ENCODE results near the gene AK1.
"Not testable (repeated sequence)": the region's sequence is repeated elsewhere in the genome, so short reads cannot be mapped to it uniquely, and the experiment has no call there.

Gene AK1

DNA sequence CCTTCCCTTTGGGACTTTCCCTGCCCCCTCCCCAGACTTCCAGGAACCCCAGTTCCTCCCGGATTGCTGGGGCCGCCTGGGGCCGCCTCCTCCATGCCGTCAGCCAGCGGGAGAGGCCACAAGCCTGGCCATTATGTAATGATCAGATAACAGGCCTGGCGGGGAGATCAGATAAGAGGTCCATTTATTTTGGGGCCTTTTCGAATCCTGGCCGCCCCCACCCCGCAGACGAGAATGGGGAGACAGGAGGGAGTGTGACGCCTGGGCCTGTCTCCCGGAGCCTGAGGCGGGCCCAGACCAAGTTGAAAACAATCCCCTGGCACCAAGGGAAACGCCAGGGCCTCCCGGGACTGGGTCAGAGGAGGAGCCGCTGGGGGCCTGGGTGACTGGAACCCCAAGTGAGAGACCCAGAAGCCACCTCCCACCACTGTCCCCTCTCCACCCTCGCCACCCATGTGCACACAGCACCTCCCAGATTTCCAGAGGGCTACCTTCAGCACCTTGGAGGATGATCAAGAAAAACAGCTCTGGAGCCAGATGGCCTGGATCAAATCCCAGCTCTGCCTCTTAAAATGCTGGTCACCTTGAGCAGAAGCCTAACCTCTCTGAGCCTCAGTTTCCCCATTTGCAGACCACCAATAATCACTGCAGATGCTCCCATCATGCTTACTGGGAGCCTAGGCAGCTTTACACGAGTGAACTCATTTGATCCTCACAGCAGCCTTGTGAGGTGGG is 30.9 kb downstream of the AK1 start:
- no peak overlapping the region for H3K9ac ChIP-seq (ENCODE audit: low read depth, low read length)
- no peak overlapping the region for H3K27ac ChIP-seq (ENCODE audit: low read depth, low read length)
- H3K4me1 ChIP-seq (ENCODE audit: control insufficient read depth, insufficient read depth, low read length), result peaks cover 10% of the 10 kb centered on the region
- H3K27me3 ChIP-seq (ENCODE audit: control insufficient read depth, insufficient read depth, low read length), result no peaks in the 10 kb centered on the region
- H3K36me3 ChIP-seq (ENCODE audit: control insufficient read depth, insufficient read depth, low read length), result no peaks in the 10 kb centered on the region
- H3K9me3 ChIP-seq (ENCODE audit: control insufficient read depth, insufficient read depth, low read length), result no peaks in the 10 kb centered on the region
- H3K4me3 ChIP-seq (ENCODE audit: low read depth, low read length), result no peak overlapping the region

DNA sequence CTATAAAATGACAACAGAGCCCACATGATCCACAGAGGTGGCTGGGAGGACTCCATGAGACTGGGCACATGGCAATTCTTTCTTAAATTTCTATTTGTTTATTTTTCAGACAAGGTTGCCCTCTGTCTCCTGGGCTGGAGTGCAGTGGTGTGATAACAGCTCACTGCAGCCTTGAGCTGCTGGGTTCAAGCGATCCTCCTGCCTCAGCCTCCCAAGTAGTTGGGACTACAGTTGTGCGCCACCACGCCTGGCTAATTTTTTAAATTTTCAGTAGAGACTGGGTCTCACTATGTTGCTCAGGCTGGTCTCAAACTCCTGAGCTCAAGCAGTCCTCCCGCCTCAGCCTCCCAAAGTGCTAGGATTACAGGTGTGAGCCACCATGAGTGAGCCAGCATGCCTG is 31.9 kb downstream of the AK1 start:
- H3K9ac ChIP-seq (ENCODE audit: low read depth, low read length); H3K4me3 ChIP-seq (ENCODE audit: low read depth, low read length); H3K27ac ChIP-seq (ENCODE audit: low read depth, low read length); H3K27me3 ChIP-seq (ENCODE audit: control insufficient read depth, insufficient read depth, low read length); H3K36me3 ChIP-seq (ENCODE audit: control insufficient read depth, insufficient read depth, low read length); H3K9me3 ChIP-seq (ENCODE audit: control insufficient read depth, insufficient read depth, low read length); H3K4me1 ChIP-seq (ENCODE audit: control insufficient read depth, insufficient read depth, low read length): not testable (repeated sequence)

DNA sequence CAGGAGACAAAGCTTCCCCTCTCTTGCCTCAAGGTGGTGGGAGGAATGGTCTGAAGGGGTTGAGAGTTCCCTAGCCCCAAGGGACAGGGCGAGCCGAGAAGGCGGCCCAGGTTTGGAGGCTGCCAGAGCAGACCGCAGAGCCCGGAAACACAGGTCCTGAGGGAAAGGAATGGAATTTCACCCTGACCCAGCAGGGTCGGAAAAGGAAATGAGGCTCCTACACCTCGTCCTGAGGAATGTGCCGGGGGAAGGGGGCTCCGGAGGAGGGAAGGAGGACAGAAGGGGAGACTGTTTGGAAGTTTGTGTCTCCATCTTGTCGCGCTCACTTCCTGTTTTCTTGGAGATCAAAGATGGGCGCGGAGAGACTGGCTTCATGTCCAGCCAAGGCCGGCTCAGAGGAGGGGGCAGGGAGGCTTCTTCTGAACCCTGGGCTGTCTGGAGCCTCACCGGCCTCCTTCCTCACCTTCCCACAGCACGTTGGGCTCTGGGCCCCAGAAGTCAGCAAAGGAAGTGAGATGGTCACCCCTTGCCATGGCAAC is 32.6 kb downstream of the AK1 start:
- Histone ChIP-seq H3K4me3 (ENCODE audit: low read depth, low read length) (no peak overlapping the region), H3K9me3 (ENCODE audit: control insufficient read depth, insufficient read depth, low read length) (no peaks in the 10 kb centered on the region), H3K27ac (ENCODE audit: low read depth, low read length) (no peak overlapping the region), H3K4me1 (ENCODE audit: control insufficient read depth, insufficient read depth, low read length) (peaks cover 10% of the 10 kb centered on the region), H3K36me3 (ENCODE audit: control insufficient read depth, insufficient read depth, low read length) (no peaks in the 10 kb centered on the region), H3K27me3 (ENCODE audit: control insufficient read depth, insufficient read depth, low read length) (no peaks in the 10 kb centered on the region), H3K9ac (ENCODE audit: low read depth, low read length) (no peak overlapping the region)

DNA sequence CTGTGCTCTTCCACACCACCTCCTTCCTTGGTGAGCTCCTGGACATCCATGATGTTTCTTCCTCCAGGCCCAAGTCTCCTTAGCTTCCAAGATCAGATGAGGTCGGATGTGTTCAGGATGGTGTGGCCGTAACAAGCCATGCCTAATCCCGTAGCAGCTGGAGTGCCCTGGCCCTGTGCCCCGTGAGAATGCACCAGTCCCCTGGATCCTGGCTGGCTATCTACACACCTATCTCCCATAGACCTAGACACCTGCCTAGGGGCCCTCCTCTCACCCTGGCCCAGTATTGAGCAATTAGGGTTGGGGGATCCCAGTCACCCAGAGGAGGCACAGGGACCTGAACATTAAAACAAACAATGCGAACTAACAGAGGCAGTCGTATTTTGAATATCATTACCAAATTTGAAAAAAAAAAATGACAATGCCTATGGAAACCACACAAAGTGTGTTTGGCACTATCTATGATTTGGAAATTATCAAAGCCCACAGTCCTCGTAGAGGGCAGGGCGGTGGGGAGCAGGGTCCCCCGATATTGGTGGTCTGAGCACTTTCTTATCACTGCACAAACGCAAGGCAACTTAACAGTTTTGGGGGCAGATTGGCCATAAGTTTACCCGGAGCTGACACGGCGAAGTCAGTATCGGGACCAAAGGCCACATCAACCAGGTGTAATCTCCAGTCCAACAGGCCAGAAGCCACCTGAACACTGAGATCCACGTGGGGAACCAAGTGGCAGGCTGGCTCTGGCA is 36.2 kb downstream of the AK1 start:
- Histone ChIP-seq H3K9ac (ENCODE audit: low read depth, low read length) (no peak overlapping the region), H3K27me3 (ENCODE audit: control insufficient read depth, insufficient read depth, low read length) (no peaks in the 10 kb centered on the region), H3K4me3 (ENCODE audit: low read depth, low read length) (no peak overlapping the region), H3K4me1 (ENCODE audit: control insufficient read depth, insufficient read depth, low read length) (peaks cover 10% of the 10 kb centered on the region), H3K27ac (ENCODE audit: low read depth, low read length) (no peak overlapping the region), H3K36me3 (ENCODE audit: control insufficient read depth, insufficient read depth, low read length) (no peaks in the 10 kb centered on the region), H3K9me3 (ENCODE audit: control insufficient read depth, insufficient read depth, low read length) (no peaks in the 10 kb centered on the region)

GRCh38 chr9:127838375-127839078 is 38.9 kb downstream of the AK1 start:
- Histone ChIP-seq H3K4me1 (ENCODE audit: control insufficient read depth, insufficient read depth, low read length) (no peaks in the 10 kb centered on the region; the same call in 1 of the 2 replicates), H3K4me3 (ENCODE audit: low read depth, low read length) (no peak overlapping the region), H3K27me3 (ENCODE audit: control insufficient read depth, insufficient read depth, low read length) (no peaks in the 10 kb centered on the region), H3K27ac (ENCODE audit: low read depth, low read length) (no peak overlapping the region), H3K36me3 (ENCODE audit: control insufficient read depth, insufficient read depth, low read length) (no peaks in the 10 kb centered on the region), H3K9ac (ENCODE audit: low read depth, low read length) (no peak overlapping the region), H3K9me3 (ENCODE audit: control insufficient read depth, insufficient read depth, low read length) (no peaks in the 10 kb centered on the region)

DNA sequence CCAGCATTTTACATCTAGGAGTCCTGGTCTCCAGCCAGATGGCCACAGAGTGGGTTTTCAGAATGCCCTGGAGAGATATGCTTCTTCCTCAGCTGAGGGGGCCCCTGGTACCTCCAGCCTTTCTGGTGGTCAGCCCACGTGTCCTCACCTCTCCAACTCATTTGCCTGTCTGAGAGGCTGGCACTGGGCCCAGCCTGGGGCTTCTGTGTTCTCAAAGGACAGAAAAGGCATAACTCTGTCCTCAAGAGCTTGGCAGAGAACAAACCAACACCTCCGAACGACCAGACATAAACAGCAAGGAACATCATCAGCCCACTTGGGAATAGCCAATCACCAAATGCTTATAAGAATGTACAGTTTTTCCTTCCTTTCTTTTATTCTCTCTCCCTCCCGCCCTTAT is 40.1 kb downstream of the AK1 start:
- Histone ChIP-seq H3K27me3 (ENCODE audit: control insufficient read depth, insufficient read depth, low read length) (no peaks in the 10 kb centered on the region), H3K4me3 (ENCODE audit: low read depth, low read length) (no peak overlapping the region), H3K27ac (ENCODE audit: low read depth, low read length) (no peak overlapping the region), H3K9me3 (ENCODE audit: control insufficient read depth, insufficient read depth, low read length) (no peaks in the 10 kb centered on the region), H3K9ac (ENCODE audit: low read depth, low read length) (no peak overlapping the region), H3K36me3 (ENCODE audit: control insufficient read depth, insufficient read depth, low read length) (no peaks in the 10 kb centered on the region), H3K4me1 (ENCODE audit: control insufficient read depth, insufficient read depth, low read length) (no peaks in the 10 kb centered on the region; the same call in 1 of the 2 replicates)

GRCh38 chr9:127836561-127836960 is 40.9 kb downstream of the AK1 start:
- not testable (repeated sequence) for H3K9me3 ChIP-seq (ENCODE audit: control insufficient read depth, insufficient read depth, low read length); H3K9ac ChIP-seq (ENCODE audit: low read depth, low read length); H3K27me3 ChIP-seq (ENCODE audit: control insufficient read depth, insufficient read depth, low read length); H3K27ac ChIP-seq (ENCODE audit: low read depth, low read length); H3K4me1 ChIP-seq (ENCODE audit: control insufficient read depth, insufficient read depth, low read length); H3K4me3 ChIP-seq (ENCODE audit: low read depth, low read length); H3K36me3 ChIP-seq (ENCODE audit: control insufficient read depth, insufficient read depth, low read length)

GRCh38 chr9:127835991-127836516 is 41.4 kb downstream of the AK1 start:
- no peak overlapping the region for H3K4me3 ChIP-seq (ENCODE audit: low read depth, low read length)
- no peaks in the 10 kb centered on the region for H3K27me3 ChIP-seq (ENCODE audit: control insufficient read depth, insufficient read depth, low read length)
- no peak overlapping the region for H3K9ac ChIP-seq (ENCODE audit: low read depth, low read length)

DNA sequence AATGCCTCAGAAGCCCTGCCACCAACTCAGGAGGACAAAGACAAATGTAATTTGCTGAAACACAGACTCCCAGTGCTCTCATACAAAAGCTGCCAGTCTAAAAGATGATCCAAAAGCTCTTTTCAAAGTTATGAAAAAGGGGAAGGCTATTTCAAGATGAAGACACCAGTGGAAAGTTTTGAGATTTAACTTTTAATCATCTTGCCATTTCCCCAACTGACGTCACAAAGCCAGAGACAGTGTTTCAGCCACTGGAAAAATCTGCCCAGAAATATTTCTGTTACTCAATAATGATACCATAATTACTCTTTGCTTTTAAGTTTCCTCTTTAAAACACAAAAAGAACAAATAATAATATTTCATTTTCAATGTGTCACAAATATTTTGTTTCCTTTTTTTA is 43.9 kb downstream of the AK1 start:
- Histone ChIP-seq H3K27me3 (ENCODE audit: control insufficient read depth, insufficient read depth, low read length) (no peaks in the 10 kb centered on the region), H3K9ac (ENCODE audit: low read depth, low read length) (no peak overlapping the region), H3K27ac (ENCODE audit: low read depth, low read length) (no peak overlapping the region), H3K4me1 (ENCODE audit: control insufficient read depth, insufficient read depth, low read length) (peaks cover 8% of the 10 kb centered on the region), H3K36me3 (ENCODE audit: control insufficient read depth, insufficient read depth, low read length) (no peaks in the 10 kb centered on the region), H3K4me3 (ENCODE audit: low read depth, low read length) (no peak overlapping the region), H3K9me3 (ENCODE audit: control insufficient read depth, insufficient read depth, low read length) (no peaks in the 10 kb centered on the region)

More at GRCh38 chr9:127835991-127836516, 41.4 kb downstream of the AK1 start:
- Histone ChIP-seq H3K36me3 (ENCODE audit: control insufficient read depth, insufficient read depth, low read length) (no peaks in the 10 kb centered on the region), H3K27ac (ENCODE audit: low read depth, low read length) (peak overlapping the region; percentile 12), H3K9me3 (ENCODE audit: control insufficient read depth, insufficient read depth, low read length) (no peaks in the 10 kb centered on the region), H3K4me1 (ENCODE audit: control insufficient read depth, insufficient read depth, low read length) (no peaks in the 10 kb centered on the region; the same call in 1 of the 2 replicates)

DNA sequence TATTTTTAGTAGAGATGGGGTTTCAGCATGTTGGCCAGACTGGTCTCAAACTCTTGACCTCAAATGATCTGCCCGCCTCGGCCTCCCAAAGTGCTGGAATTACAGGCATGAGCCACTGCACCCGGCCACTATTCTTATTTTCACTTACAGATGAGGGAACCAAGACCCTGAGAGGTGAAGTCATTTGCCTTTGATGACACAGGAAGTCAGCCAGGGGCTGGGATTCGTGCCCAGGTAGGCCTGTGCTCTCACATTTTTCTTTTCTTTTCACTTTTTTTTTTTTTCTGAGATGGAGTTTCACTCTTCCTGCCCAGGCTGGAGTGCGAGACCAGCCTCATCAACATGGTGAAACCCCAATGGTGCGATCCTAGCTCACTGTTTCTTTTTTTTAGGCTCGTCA is 45.2 kb downstream of the AK1 start:
- Histone ChIP-seq H3K27ac (ENCODE audit: low read depth, low read length) (no peak overlapping the region), H3K9ac (ENCODE audit: low read depth, low read length) (no peak overlapping the region)

More for the DNA sequence above, 45.2 kb downstream of the AK1 start:
- peaks cover 3% of the 10 kb centered on the region; the same call in 1 of the 2 replicates for H3K27me3 ChIP-seq (ENCODE audit: control insufficient read depth, insufficient read depth, low read length)
- H3K9me3 ChIP-seq (ENCODE audit: control insufficient read depth, insufficient read depth, low read length), result no peaks in the 10 kb centered on the region
- no peaks in the 10 kb centered on the region for H3K36me3 ChIP-seq (ENCODE audit: control insufficient read depth, insufficient read depth, low read length)
- no peak overlapping the region for H3K4me3 ChIP-seq (ENCODE audit: low read depth, low read length)
- peaks cover 8% of the 10 kb centered on the region for H3K4me1 ChIP-seq (ENCODE audit: control insufficient read depth, insufficient read depth, low read length)

Data from HUES48 (cell line).